H1 (cell line): Measurements from ENCODE around the gene RBFA. TPM values are rescaled to one million over a fixed set of nuclear protein-coding genes. Genes with fewer than 3 reads are reported as not detected.
A peak's percentile ranks its signal among the peaks of the same experiment; 100 is the strongest.

Source experiments
- CTCF ChIA-PET: fragments of 300-600 bp; sonication (Branson Sonifier 250); formaldehyde crosslinking; loops from one replicate; lab custom pipeline; 2021; ENCODE audit not compliant: partially characterized antibody; lab: Charles Lee
- POLR2A ChIA-PET: fragments of 300-600 bp; sonication (Branson Sonifier 250); formaldehyde crosslinking; loops from one replicate; lab custom pipeline; 2021; ENCODE audit warnings: inconsistent platforms; ENCODE audit not compliant: partially characterized antibody; lab: Charles Lee
- DNase-seq, 2 experiments: peaks; one replicate each; pipeline versions ENCODE4 v3.0.0 to v3.0.0-alpha.2; 2010 to 2022; ENCODE audit warnings: low spot score in 2 of 2, low read depth in 1 of 2, mixed read lengths in 1 of 2
- FAIRE-seq: peaks from 2 replicates; lab custom pipeline; 2011; peaks lifted over from hg19 to GRCh38; lab: Jason Lieb, UNC
- H2AFZ ChIP-seq: 2 replicates; pipeline ENCODE4 v1.8.1; 2012; ENCODE audit warnings: low read length, inconsistent platforms
- H2AK5ac ChIP-seq: 2 replicates; pipeline ENCODE4 v1.6.1; 2013; ENCODE audit warnings: low read depth, low read length
- H2BK120ac ChIP-seq: replicated peaks from 2 replicates; pipeline ENCODE3; 2013; ENCODE audit warnings: low read depth, low read length, inconsistent platforms
- H2BK12ac ChIP-seq: 2 replicates; pipeline ENCODE4 v1.6.1; 2013; ENCODE audit warnings: low read depth, low read length
- H2BK15ac ChIP-seq: 2 replicates; pipeline ENCODE4 v1.6.1; 2013; ENCODE audit warnings: low read length
- H2BK20ac ChIP-seq: 2 replicates; pipeline ENCODE4 v1.6.1; 2013; ENCODE audit warnings: low read length
- H2BK5ac ChIP-seq: 2 replicates; pipeline ENCODE4 v1.6.1; 2013; ENCODE audit warnings: low read depth, low read length
- H3K14ac ChIP-seq: 2 replicates; pipeline ENCODE4 v1.6.1; 2013; ENCODE audit warnings: inconsistent platforms; ENCODE audit not compliant: insufficient read length
- H3K18ac ChIP-seq: 2 replicates; pipeline ENCODE4 v1.6.1; 2013; ENCODE audit warnings: low read length; ENCODE audit errors: extremely low read depth
- H3K23ac ChIP-seq: 2 replicates; pipeline ENCODE4 v1.6.1; 2013; ENCODE audit warnings: inconsistent platforms; ENCODE audit not compliant: insufficient read length
- H3K23me2 ChIP-seq: 2 replicates; pipeline ENCODE4 v1.6.1; 2013; ENCODE audit warnings: low read depth, low read length
- H3K27ac ChIP-seq: 2 replicates; pipeline ENCODE4 v1.6.1; 2011; ENCODE audit warnings: low read depth, low read length, inconsistent platforms
- H3K27me3 ChIP-seq, 4 experiments: replicated peaks in 1 of 4; 1 replicate in 1 of 4; 2 replicates in 3 of 4; pipeline versions ENCODE4 v1.6.1 to v1.8.1; 2011 to 2013; ENCODE audit warnings: low read length in 3 of 4, mild to moderate bottlenecking in 3 of 4, inconsistent platforms in 2 of 4, mixed read lengths in 2 of 4, moderate library complexity in 1 of 4; ENCODE audit not compliant: control insufficient read depth in 3 of 4, insufficient read depth in 3 of 4; ENCODE audit errors: extremely low read depth in 1 of 4
- H3K36me3 ChIP-seq, 4 experiments: 2 replicates each; pipeline versions ENCODE4 v1.6.1 to v1.8.1; 2011 to 2013; ENCODE audit warnings: mild to moderate bottlenecking in 4 of 4, low read length in 3 of 4, moderate library complexity in 2 of 4, control low read depth in 1 of 4, inconsistent platforms in 1 of 4; ENCODE audit not compliant: insufficient read depth in 4 of 4, control insufficient read depth in 2 of 4
- H3K4ac ChIP-seq: replicated peaks from 2 replicates; pipeline ENCODE3; 2013; ENCODE audit warnings: low read length, low read depth, mixed read lengths, inconsistent platforms; ENCODE audit not compliant: insufficient read length
- H3K4me1 ChIP-seq, 4 experiments: replicated peaks in 1 of 4; 1 replicate in 1 of 4; 2 replicates in 3 of 4; pipeline versions ENCODE4 v1.6.1 to v1.8.1; 2011 to 2013; ENCODE audit warnings: low read length in 3 of 4, inconsistent platforms in 2 of 4, mixed read lengths in 1 of 4; ENCODE audit not compliant: insufficient read depth in 4 of 4, control insufficient read depth in 3 of 4
- H3K4me2 ChIP-seq, 2 experiments: 2 replicates each; pipeline versions ENCODE4 v1.6.1 to v1.8.1; 2011 to 2013; ENCODE audit warnings: low read depth in 2 of 2, low read length in 2 of 2, control low read depth in 1 of 2, inconsistent platforms in 1 of 2, mild to moderate bottlenecking in 1 of 2; ENCODE audit not compliant: insufficient read depth in 1 of 2
- H3K4me3 ChIP-seq, 4 experiments: fragments of 200-600, 300-600 bp in 1 of 4; sonication (generic), shearing (Covaris generic), sonication (Bioruptor Twin) in 1 of 4; 2 replicates each; pipeline versions ENCODE4 v1.5.1 to v1.8.1; 2011 to 2016; ENCODE audit warnings: low read length in 4 of 4, low read depth in 3 of 4, control low read depth in 2 of 4, inconsistent platforms in 2 of 4, mild to moderate bottlenecking in 2 of 4, mixed read lengths in 1 of 4, moderate library complexity in 1 of 4; ENCODE audit not compliant: insufficient read depth in 2 of 4; ENCODE audit errors: extremely low read depth in 1 of 4
- H3K56ac ChIP-seq: replicated peaks from 2 replicates; pipeline ENCODE3; 2013; ENCODE audit warnings: low read depth, mild to moderate bottlenecking, mixed read lengths, low read length, inconsistent platforms; ENCODE audit not compliant: insufficient read length
- H3K79me1 ChIP-seq: 2 replicates; pipeline ENCODE4 v1.6.1; 2013; ENCODE audit warnings: low read depth, low read length, control low read depth
- H3K79me2 ChIP-seq, 2 experiments: 2 replicates each; pipeline versions ENCODE4 v1.6.1 to v1.8.1; 2012 to 2013; ENCODE audit warnings: low read length in 2 of 2, mild to moderate bottlenecking in 2 of 2, inconsistent platforms in 1 of 2; ENCODE audit not compliant: insufficient read depth in 2 of 2, control insufficient read depth in 1 of 2
- H3K9ac ChIP-seq, 4 experiments: replicated peaks in 1 of 4; 1 replicate in 1 of 4; 2 replicates in 3 of 4; pipeline versions ENCODE4 v1.6.1 to v1.8.1; 2011 to 2013; ENCODE audit warnings: low read depth in 3 of 4, low read length in 3 of 4, control low read depth in 2 of 4, mild to moderate bottlenecking in 2 of 4, moderate library complexity in 2 of 4, inconsistent platforms in 1 of 4; ENCODE audit errors: extremely low read depth in 1 of 4
- H3K9me3 ChIP-seq, 2 experiments: 2 replicates each; pipeline versions ENCODE4 v1.6.1 to v1.8.1; 2012 to 2013; ENCODE audit warnings: mild to moderate bottlenecking in 2 of 2, moderate library complexity in 2 of 2, control low read depth in 1 of 2, inconsistent platforms in 1 of 2, low read depth in 1 of 2, low read length in 1 of 2, mixed read lengths in 1 of 2; ENCODE audit not compliant: insufficient read depth in 2 of 2
- H4K20me1 ChIP-seq, 2 experiments: replicated peaks in 1 of 2; 2 replicates each; pipeline versions ENCODE3 to v1.8.1; 2011 to 2013; ENCODE audit warnings: inconsistent platforms in 2 of 2, low read length in 2 of 2, mild to moderate bottlenecking in 1 of 2; ENCODE audit not compliant: insufficient read depth in 2 of 2, control insufficient read depth in 1 of 2
- H4K5ac ChIP-seq: 2 replicates; pipeline ENCODE4 v1.6.1; 2013; ENCODE audit warnings: low read length, low read depth, mixed read lengths, inconsistent platforms; ENCODE audit not compliant: insufficient read length
- H4K8ac ChIP-seq: 2 replicates; pipeline ENCODE4 v1.8.0; 2013; ENCODE audit warnings: mild to moderate bottlenecking, moderate library complexity, low read length, inconsistent platforms; ENCODE audit not compliant: insufficient read depth; ENCODE audit errors: extremely low read depth
- H4K91ac ChIP-seq: replicated peaks from 2 replicates; pipeline ENCODE3; 2013; ENCODE audit warnings: low read length, mixed read lengths, inconsistent platforms; ENCODE audit not compliant: insufficient read length
- BACH1 ChIP-seq: IDR thresholded peaks from 2 replicates; pipeline ENCODE4 v1.6.1; 2012; ENCODE audit warnings: low read length, improper control_type of control experiment
- CEBPB ChIP-seq: IDR thresholded peaks from 2 replicates; pipeline ENCODE4 v1.6.1; 2012; ENCODE audit warnings: low read depth, low read length
- CTCF ChIP-seq, 3 experiments: IDR thresholded peaks; 1 replicate in 2 of 3; 2 replicates in 1 of 3; pipeline versions ENCODE4 v1.5.1 to v1.6.1; 2011; ENCODE audit warnings: low read length in 3 of 3, mild to moderate bottlenecking in 3 of 3, inconsistent platforms in 2 of 3, low read depth in 1 of 3, moderate library complexity in 1 of 3; ENCODE audit not compliant: insufficient read depth in 1 of 3; ENCODE audit errors: control extremely low read depth in 1 of 3
- RAD21 ChIP-seq, 2 experiments: IDR thresholded peaks in 1 of 2; conservative IDR thresholded peaks in 1 of 2; 2 replicates each; pipeline ENCODE4 v1.6.1; 2011; ENCODE audit warnings: low read depth in 2 of 2, low read length in 2 of 2, improper control_type of control experiment in 1 of 2, inconsistent platforms in 1 of 2, mild to moderate bottlenecking in 1 of 2, moderate library complexity in 1 of 2
- SIN3A ChIP-seq, 2 experiments: IDR thresholded peaks in 1 of 2; conservative IDR thresholded peaks in 1 of 2; 2 replicates each; pipeline ENCODE4 v1.6.1; 2011 to 2012; ENCODE audit warnings: low read length in 2 of 2, improper control_type of control experiment in 1 of 2, low read depth in 1 of 2, mild to moderate bottlenecking in 1 of 2
- SIRT6 ChIP-seq: IDR thresholded peaks from one replicate; pipeline ENCODE4 v1.7.1; 2012; ENCODE audit warnings: low read length, inconsistent platforms
- WGBS, 2 experiments: shearing (Covaris generic) in 1 of 2; methylation state at CpG; one replicate each; pipeline versions ENCODE4 v1.1.6 to v1.1.7; 2013 to 2015; ENCODE audit warnings: low lambda C conversion rate in 2 of 2, mixed read lengths in 2 of 2, inconsistent platforms in 1 of 2, low coverage in 1 of 2, missing lambda C conversion rate in 1 of 2; ENCODE audit not compliant: insufficient replicate concordance in 2 of 2, insufficient coverage in 1 of 2, insufficient read length in 1 of 2; ENCODE audit errors: extremely low coverage in 1 of 2, missing lambda C conversion rate in 1 of 2; 5-methylcytosine and 5-hydroxymethylcytosine counted together
- polyA plus RNA-seq, 7 experiments: library from polyadenylated mRNA; depleted of rRNA in 3 of 7; stranded (reverse) in 5 of 7; unstranded in 2 of 7; fragments of >200 nt in 5 of 7; fragments of 200-250 nt in 2 of 7; gene quantifications; 1 replicate in 5 of 7; 2 replicates in 1 of 7; 4 replicates in 1 of 7; pipeline versions ENCODE4 v1.2.1 to v1.2.3, GENCODE V29; 2011 to 2013; ENCODE audit warnings: missing spikeins in 2 of 7, mixed read lengths in 2 of 7
- total RNA-seq: library from RNA; stranded (reverse); fragmentation: NEBNext Ultra II Directional; extraction: Animal tissue kit (Norgen Biotek cat#: 25700); gene quantifications from 2 replicates; pipeline ENCODE4 v1.2.1, GENCODE V29; 2021

The RBFA gene
- total and polyA plus RNA-seq, 2 of the 8 experiments (the other 6 are each of a cell fraction or from before 2014, with no cell fraction given), result 19.2 to 29.5 TPM

- TF ChIP-seq SIRT6 (no peak), RAD21 (IDR thresholded peaks at IDR 0.05 in 1 of 2, conservative IDR thresholded peaks at IDR 0.05 in 1 of 2; ENCODE audit: low read depth in 2 of 2, low read length in 2 of 2) (peak; percentile 75 to 81), CTCF (IDR thresholded peaks at IDR 0.05; ENCODE audit: control extremely low read depth in 1 of 3, insufficient read depth in 1 of 3, low read depth in 1 of 3, low read length in 3 of 3) (peak; percentile 27 to 60 (median 57)), SIN3A (conservative IDR thresholded peaks at IDR 0.05 in 1 of 2, IDR thresholded peaks at IDR 0.05 in 1 of 2; ENCODE audit: low read depth in 1 of 2, low read length in 2 of 2) (no peak), CEBPB (0 out of 2 replicates have a peak, but pooled peaks have one; percentile 26), BACH1 (no peak)
- H3K79me2 ChIP-seq, result no peaks in the 10 kb centered on the region
- DNase-seq (peak in 1 of 2 experiments; percentile 80), FAIRE-seq (no peak)
- H4K8ac ChIP-seq, result no peak overlapping the region
- WGBS, 2 experiments, result 58% methylated on average over 4 of the region's 4 CpGs; no CpG with 5 or more reads in 1 of the 2 experiments
- H3K23me2 ChIP-seq, result no peaks in the 10 kb centered on the region
- no peak overlapping the region for H3K23ac ChIP-seq
- no peak overlapping the region for H3K14ac ChIP-seq
- H3K27me3 ChIP-seq, result no peaks in the 10 kb centered on the region
- CTCF ChIA-PET, result interaction anchor here (1.3 kb wide), 2 partner anchors 133 to 233 kb away, joined by 4 to 7 read pairs; no protein-coding TSS in a partner anchor
- POLR2A ChIA-PET, result interaction anchor here (1.5 kb wide), 1 partner anchor 39 kb away, joined by 5 read pairs; no protein-coding TSS in a partner anchor
- H3K9ac ChIP-seq, result no peak overlapping the region
- H3K27ac ChIP-seq, result no peak overlapping the region
- H3K4me1 ChIP-seq, result no peaks in the 10 kb centered on the region
- H4K20me1 ChIP-seq, result no peaks in the 10 kb centered on the region
- H2BK5ac ChIP-seq, result no peak overlapping the region
- H4K5ac ChIP-seq, result no peak overlapping the region
- H3K36me3 ChIP-seq, result no peaks in the 10 kb centered on the region
- H3K18ac ChIP-seq, result no peak overlapping the region
- no peak overlapping the region for H2AK5ac ChIP-seq
- H2BK15ac ChIP-seq, result no peak overlapping the region
- no peak overlapping the region for H3K4ac ChIP-seq
- no peaks in the 10 kb centered on the region for H3K79me1 ChIP-seq
- no peak overlapping the region for H3K4me2 ChIP-seq
- no peak overlapping the region for H2AFZ ChIP-seq
- H3K9me3 ChIP-seq, result peaks cover 54 to 71% of the 10 kb centered on the region in 2 experiments
- H3K56ac ChIP-seq, result no peak overlapping the region
- H2BK120ac ChIP-seq, result no peak overlapping the region
- peak overlapping the region in 1 of 4 experiments; percentile 13; a peak in 1 of 8 replicates for H3K4me3 ChIP-seq
- no peak overlapping the region for H4K91ac ChIP-seq
- H2BK20ac ChIP-seq, result no peak overlapping the region
- H2BK12ac ChIP-seq, result no peak overlapping the region
These were observed 11.1 kb upstream of the RBFA start for GRCh38 chr18:80023173-80023572.
